SIG-M5 (cell line): ENCODE results near the gene SFMBT2.
A peak's percentile ranks its signal among the peaks of the same experiment; 100 is the strongest.
"Not testable (repeated sequence)": the region's sequence is repeated elsewhere in the genome, so short reads cannot be mapped to it uniquely, and the experiment has no call there.

Source experiments
- DNase-seq: peaks from one replicate; lab custom pipeline; 2025; lab: John Stamatoyannopoulos, UW

SFMBT2 gene

GRCh38 chr10:7225133-7225532, 185.7 kb downstream of the SFMBT2 start:
- DNase-seq = no peak

- DNase-seq = no peak
Measured at GRCh38 chr10:7218968-7219367, 191.9 kb downstream of the SFMBT2 start.

- not testable (repeated sequence) for DNase-seq
Measured at GRCh38 chr10:7212696-7213095, 198.1 kb downstream of the SFMBT2 start.

- no peak for DNase-seq
Measured at GRCh38 chr10:7211857-7212577, 198.8 kb downstream of the SFMBT2 start.

GRCh38 chr10:7210516-7210915, 200.3 kb downstream of the SFMBT2 start:
- DNase-seq = no peak

- DNase-seq = no peak
Measured at GRCh38 chr10:7209458-7209857, 201.4 kb downstream of the SFMBT2 start.

- peak; percentile 25 for DNase-seq
Measured at GRCh38 chr10:7206412-7207100, 204.3 kb downstream of the SFMBT2 start.

- DNase-seq = no peak
Measured at GRCh38 chr10:7205656-7206055, 205.2 kb downstream of the SFMBT2 start.

- DNase-seq = no peak
Measured at GRCh38 chr10:7202793-7203355, 208.0 kb downstream of the SFMBT2 start.

- DNase-seq = no peak
Measured at GRCh38 chr10:7199152-7199760, 211.6 kb downstream of the SFMBT2 start.

- DNase-seq = no peak
Measured at GRCh38 chr10:7196284-7196683, 214.6 kb downstream of the SFMBT2 start.

- DNase-seq = no peak
Measured at GRCh38 chr10:7195118-7195517, 215.7 kb downstream of the SFMBT2 start.

GRCh38 chr10:7194571-7194970, 216.3 kb downstream of the SFMBT2 start:
- DNase-seq = no peak

GRCh38 chr10:7193369-7193768, 217.5 kb downstream of the SFMBT2 start:
- no peak for DNase-seq

GRCh38 chr10:7192831-7193361, 217.9 kb downstream of the SFMBT2 start:
- no peak for DNase-seq

GRCh38 chr10:7192061-7192460, 218.8 kb downstream of the SFMBT2 start:
- no peak for DNase-seq

GRCh38 chr10:7190772-7191171, 220.1 kb downstream of the SFMBT2 start:
- not testable (repeated sequence) for DNase-seq

- no peak for DNase-seq
Measured at GRCh38 chr10:7189909-7190308, 220.9 kb downstream of the SFMBT2 start.

GRCh38 chr10:7188456-7189050, 222.3 kb downstream of the SFMBT2 start:
- no peak for DNase-seq

- peak; percentile 26 for DNase-seq
Measured at GRCh38 chr10:7186387-7187018, 224.3 kb downstream of the SFMBT2 start.

- peak; percentile 4 for DNase-seq
Measured at GRCh38 chr10:7185367-7185690, 225.5 kb downstream of the SFMBT2 start.
